Stimulated activated CD8-positive, alpha-beta memory T cell treated with anti-CD3 and anti-CD28 coated beads, Interleukin-15, amount 100 ng/mL, for 24 hours (primary cell): ENCODE measurements around the gene MYH15.
"Not testable (repeated sequence)": the region's sequence is repeated elsewhere in the genome, so short reads cannot be mapped to it uniquely, and the experiment has no call there.

Experiments
- DNase-seq: peaks from one replicate; pipeline ENCODE4 v3.0.0-alpha.2; 2020; ENCODE audit warnings: low read depth

Gene MYH15

DNA sequence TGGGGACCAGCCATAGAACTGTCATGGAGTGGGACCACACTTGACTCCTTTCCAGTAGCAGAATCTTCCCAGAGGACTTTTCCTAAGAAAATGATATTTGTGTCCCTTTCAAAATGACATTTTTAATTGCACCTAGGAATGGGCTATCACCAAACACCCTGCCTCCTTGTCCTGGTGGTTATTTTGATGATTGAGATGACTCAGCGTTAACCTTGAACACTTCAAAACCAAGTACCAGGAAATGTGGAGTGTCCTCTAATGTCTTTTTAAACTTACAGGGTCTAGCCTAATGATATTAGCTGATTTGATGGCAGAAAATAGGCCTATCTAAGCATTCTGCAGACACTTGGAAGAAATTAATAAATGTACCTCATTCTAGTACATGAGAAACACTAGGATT is 123.3 kb downstream of the MYH15 start:
- no peak for DNase-seq

DNA sequence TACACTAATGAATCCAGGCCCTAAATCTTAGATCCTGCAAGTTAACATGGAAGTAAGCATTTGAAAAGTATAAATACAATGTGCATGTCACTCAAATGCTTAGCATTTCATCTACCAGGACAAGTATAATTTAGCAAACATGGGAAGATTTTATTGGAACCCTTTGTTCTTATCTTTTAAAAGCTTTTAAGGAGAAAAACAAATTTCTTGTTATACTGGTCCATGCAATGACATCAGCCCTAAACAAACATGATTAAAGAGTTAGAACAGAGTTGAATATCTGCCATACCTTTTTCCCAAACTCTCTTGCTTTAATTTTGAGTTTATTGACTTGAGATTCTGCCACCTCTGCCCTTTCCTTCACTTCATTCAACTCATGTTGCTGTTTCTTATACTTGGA is 127.1 kb downstream of the MYH15 start:
- DNase-seq: no peak

DNA sequence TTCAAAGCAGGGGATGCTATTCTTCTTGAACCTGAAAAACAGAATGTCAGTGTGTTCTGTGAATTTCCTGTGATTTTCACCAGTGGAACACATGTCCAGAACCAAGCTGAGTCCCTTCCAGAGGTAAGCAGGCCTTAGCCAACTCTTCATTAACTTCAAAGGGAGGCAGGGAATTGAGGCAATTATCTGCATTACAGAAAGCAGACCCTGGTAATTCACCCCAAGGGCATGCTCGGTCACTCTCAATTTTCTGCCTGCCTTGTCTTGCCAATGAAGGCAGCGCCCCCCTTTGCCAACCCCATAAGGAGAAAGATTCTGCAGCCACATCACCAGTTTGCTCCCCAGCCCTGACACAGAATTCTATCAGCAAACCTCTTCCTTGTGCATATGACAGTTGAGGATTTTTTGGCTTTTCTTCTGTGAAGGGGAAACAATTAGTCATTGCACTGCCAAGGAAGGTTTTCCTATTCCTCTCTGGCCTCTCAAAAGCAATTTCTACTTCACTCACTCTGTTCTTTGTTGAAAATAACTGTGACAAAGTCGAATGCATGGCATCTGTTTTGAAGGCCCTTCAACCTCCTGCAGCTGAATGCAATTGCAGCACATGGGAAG is 128.8 kb downstream of the MYH15 start:
- DNase-seq: no peak

DNA sequence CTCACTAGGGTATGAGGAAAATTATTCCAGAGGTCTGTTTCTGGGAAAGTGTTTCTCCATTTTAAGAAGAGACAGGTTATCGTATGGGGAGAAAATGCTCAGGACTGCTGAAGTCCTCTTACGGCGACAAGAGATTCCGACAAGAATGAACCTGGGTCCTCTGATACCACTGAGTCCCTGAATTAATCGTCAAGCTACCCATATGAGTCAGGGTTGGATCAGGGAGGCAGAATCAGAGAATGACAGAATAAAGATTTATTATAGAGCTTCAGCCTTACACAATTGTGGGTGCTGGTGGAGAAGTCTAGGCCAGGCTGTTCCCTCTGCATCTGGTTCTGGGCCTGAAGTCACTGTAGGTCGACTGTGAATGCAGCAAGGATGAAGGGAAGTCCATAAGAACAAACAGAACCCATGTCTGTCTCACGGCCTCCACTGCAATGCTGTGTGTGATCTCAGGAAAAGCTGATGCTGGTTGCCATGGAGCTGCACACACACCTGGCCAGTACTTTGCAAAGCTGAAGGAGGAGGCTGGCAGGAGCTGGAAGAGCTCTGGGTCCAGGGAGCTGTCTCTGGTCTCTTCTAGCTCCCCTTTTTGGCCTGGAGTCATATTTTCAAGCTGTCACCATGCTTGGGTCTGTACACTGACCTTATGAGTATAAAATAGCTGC is 130.1 kb downstream of the MYH15 start:
- DNase-seq: no peak

DNA sequence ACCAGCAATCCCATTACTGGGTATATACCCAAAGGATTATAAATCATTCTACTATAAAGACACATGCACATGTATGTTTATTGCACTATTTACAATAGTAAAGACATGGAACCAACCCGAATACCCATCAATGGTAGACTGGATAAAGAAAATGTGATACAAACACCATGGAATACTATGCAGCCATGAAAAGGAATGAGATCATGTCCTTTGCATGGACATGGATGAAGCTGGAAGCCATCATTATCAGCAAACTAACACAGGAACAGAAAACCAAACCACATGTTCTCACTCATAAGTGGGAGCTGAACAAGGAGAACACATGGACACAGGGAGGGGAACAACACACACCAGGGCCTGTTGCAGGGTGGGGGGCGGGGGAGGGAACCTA is 131.4 kb downstream of the MYH15 start:
- DNase-seq: not testable (repeated sequence)

DNA sequence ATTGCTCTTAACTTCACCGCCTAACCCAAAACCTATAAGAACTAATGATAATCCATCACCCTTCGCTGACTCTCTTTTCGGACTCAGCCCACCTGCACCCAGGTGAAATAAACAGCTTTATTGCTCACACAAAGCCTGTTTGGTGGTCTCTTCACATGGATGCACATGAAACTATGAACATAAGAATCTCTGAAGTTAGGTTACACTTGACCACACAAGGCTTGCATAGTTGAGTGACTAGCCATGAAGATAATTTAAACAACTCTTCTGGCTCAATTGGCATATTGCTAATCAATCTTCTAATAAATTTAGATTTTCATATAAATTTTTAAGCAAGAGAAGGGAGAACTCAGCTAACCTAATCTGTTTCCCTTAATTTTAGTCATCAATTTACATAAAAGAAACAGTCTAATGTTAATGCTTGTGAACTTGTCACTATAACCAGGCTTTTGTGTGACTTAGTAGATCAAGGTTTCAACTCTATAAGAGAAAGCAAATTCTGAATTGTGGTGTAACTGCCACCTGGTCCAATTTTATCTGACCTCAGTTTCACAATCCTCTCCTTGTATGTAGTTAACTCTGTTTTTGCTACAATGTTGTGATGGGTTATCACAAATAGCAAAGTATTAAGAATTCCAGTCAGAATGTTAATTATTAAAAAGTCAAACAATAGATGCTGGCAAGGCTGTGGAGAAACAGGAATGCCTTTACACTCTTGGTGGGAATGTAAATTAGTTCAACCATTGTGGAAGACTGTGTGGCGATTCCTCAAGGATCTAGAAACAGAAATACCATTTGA is 132.0 kb downstream of the MYH15 start:
- no peak for DNase-seq

DNA sequence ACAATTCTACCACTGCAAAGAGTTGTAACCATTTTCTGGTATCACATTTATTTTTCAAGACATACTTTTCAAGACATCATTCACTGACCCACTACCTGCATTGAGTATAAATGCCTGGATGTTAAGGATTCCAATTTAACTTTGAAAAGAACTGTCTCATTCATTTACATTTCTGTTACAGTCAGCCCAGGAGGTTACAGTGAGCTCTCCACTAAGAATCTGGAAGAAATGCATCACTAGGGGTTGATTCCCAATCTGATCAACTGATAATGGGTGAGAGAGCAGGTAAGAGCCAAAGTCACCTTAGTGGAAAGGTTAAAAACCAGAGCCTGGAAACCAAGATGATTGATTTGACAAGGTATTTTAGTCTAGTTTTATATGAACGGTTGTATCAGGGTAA is 133.0 kb downstream of the MYH15 start:
- no peak for DNase-seq

DNA sequence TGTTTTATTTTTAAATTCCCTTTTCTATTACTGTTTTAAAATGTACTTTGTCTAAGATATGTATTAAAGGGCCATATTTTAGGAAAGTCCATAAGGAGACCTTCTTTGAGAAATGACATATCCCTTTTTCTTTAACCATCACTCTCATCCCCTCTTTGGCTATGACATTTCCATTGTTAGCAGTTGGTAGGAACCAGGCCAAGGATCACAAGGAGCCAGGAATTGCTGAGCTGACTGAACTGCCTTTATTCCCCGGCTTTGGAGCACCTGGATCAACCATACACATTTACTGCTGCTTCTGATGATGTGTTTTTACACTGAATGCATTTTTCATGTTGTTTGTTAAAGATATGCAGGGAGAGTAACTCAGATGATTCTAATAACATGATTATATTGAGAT is 134.4 kb downstream of the MYH15 start:
- no peak for DNase-seq

DNA sequence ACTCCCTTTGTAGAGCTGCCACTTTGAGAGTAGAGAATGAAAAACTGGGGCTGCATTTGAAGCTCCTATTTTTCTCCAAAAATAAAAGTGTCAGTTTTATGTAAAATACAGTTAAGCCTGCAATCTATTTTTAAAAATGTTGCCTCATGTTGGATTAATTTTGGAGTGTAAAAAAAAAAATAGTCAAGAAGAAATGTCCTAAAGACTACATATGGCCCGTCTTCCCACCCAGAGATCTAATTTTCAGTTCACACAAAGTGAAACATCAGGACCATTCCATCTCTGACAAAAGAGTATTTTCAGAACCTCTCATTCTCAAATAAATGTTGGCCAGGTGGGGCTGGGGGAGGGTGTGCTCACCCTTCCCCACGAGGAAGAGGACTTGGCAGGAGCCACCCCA is 151.4 kb downstream of the MYH15 start:
- DNase-seq: no peak

DNA sequence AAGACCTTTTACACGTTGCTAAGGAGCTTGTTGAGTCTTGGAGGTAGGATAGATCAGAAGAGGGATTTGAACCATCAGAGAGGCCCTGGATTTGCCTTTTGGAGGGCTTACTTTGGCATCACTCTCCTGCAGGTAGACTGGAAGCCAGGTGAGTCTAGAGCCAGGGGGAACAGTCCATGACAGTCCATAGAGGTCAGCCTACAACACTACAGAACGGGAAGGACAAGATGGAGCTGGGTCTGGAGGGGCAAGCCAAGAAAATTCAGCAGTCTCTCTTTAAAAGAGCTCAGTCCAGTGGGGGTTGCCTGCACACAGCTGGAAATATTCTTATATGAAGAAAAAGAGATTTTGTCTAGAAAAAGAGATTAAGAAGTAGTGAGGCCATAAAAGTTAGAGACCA is 153.4 kb downstream of the MYH15 start:
- DNase-seq: no peak

DNA sequence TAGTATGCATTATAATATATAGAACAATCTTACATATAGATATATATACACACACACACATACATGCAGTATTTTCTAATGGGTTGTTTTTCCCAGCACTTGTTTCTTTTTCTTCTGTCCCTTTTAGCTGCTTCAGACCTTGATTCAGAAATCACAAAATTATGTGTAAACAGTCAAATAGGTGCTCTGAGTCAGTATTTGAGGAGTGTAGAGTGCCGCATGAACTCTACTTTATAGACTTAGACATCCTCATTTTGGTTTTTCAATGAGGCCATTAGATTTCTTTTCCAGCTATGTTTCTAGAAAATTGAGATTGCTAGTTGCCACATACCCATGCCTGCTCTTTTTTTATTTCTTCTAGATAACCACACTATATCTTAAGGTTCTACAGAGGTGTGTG is 155.8 kb downstream of the MYH15 start:
- no peak for DNase-seq

DNA sequence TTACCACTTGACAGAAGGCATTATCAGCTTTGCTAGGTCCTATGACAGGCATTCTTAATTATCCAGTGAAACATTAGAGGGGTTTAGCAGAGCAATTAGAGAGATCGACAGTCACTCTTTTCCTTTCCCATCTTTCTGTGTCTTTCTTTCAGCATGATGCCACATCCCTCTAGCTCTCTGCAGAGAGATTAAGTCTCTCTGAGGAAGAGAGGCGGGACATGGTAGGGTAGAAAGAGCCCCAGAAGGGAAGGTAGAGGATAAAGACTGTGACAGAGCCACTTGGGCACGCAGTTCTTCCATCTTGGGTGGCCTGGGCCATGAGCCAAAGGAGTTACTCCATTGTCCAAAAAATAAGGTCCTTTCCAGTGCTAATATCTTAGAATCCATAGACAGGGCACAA is 158.2 kb downstream of the MYH15 start:
- DNase-seq: no peak

DNA sequence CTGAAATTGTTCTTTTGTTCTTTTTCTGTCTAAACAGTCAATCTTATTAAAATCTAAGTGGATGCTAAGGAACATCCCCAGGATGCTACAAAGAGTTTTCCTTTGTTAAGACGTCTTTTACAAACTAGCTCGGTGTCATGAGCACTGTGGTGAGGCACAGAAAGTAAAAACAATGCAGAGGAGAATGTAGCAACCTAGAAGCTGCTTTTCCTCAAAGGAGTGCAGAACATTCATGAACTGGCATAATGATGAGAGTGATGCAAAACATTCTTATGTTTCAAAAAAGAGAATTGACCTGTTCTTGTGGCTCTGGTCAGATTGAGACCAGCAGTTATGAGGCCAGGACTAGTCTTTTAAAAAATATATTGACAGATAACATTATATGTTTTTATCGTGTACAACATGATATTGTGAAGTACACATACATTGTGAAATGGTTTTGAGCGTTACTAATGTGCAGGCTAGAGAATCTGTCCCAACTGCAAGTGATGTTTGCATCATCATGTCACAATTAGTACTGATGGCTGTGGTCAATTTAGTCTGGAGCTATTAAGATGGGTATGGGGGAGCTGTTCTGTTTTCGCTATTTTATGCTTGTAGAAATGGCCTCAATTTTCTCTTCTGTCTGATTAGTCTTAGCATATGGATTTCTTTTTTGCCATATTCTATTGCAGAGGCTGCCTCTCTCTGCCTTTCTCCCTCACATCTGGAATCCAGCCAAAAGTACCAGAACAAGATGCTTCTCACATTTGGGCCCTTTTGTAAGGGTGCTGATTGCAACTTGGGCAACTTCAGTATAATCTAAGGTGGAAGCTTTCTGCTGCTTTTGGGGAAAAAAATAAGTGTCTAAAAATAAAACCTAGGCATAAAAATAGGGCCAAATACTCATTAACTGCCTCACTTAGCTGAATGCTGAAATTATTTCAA is 163.8 kb downstream of the MYH15 start:
- DNase-seq: no peak

DNA sequence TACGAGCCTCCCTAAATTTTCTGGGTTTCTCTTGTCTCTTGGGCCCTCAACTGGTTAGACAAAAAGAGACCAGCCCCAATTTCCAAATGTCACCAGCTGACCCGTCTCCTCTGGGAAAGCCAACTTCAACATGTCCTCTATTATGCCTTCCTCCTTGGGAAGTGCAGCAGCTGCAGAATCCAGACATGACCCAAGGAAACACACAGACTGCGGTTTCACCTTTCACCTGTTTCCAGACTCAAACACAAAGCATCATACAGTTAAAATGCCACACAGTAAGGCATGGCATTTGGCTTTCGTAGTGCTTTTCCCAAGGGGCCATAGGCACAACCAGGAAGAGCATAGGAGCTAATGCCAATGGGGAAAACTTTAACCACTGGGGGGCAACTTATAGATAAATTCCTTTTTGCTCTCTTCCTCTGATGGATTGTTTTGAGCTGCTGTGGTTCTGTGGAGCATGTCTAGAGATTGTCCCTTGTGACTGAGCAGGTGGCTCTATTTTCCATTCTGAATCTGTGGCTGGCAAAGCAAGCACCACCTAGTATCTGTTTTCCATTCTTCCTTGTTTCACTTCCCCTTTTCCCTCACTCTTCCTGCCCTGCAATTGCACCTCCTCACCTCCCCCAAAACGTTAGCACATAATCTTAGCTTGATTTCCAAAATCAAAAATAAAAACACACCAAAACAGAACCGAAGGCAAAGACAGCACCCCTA is 164.7 kb downstream of the MYH15 start:
- no peak for DNase-seq

DNA sequence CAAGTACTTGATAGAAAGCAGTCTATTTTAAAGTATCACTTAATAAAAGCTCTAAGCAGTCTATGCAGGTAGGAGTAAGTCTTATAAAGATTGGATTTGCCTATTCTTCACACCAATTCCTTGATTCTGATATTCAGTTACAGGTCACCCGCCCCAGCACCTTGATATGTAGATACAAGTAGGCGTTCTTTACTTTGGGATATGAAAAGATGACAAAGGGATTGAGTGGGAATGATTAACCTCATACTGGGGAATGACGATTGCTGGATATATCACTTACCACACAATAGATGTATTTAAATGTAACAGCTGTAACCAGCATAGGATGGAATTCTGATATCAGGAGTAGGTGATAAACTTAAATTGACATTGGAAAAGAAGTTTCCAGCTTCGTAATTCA is 166.9 kb downstream of the MYH15 start:
- no peak for DNase-seq

DNA sequence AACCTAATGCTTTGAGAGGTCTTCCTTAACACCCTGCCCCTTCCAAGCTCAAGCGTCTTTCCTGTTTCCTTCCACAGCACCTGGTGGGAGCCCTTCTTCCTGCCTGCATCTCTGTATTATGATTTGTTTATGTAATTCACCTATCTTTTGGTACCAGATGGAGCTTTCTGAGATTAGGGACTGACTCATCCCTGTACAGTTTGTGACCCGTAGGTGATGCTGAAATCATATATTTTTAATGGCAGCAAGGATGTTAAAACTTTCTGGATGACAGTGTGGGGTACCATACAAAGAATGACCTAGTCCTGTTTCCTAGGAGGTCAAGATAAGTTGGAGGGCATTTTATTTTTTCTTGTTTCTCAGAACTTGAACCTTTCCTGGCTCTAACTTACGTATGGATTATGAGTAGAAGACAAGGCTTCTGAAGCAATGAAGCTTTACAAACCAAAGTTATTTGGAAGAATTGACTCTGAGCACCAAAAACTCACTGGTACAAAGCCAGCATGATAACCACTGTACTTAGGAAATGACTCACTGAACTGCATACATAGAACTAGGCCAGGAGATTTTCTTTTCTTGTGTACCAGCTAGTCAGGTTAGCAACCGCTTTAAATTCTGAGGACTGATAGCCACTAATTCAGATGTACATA is 167.4 kb downstream of the MYH15 start:
- no peak for DNase-seq

DNA sequence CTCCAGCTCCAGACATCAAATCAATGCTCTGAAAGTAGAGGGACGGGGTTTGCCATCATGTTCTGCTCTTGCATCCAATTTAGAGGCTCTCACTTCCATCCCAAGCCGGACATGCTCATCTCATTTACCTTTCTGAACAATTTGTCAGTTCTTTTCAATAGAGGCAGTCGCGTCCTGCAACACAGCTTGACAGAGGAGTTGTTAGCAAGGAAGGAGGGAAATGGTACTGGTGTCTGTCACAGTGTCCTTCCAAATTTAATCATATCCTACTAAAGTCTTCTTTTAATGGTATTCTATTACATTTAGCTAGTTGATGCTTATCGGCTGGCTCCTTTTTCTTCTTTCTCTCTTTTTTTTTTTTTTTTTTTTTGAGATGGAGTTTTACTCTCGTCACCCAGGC is 168.5 kb downstream of the MYH15 start:
- DNase-seq: no peak

DNA sequence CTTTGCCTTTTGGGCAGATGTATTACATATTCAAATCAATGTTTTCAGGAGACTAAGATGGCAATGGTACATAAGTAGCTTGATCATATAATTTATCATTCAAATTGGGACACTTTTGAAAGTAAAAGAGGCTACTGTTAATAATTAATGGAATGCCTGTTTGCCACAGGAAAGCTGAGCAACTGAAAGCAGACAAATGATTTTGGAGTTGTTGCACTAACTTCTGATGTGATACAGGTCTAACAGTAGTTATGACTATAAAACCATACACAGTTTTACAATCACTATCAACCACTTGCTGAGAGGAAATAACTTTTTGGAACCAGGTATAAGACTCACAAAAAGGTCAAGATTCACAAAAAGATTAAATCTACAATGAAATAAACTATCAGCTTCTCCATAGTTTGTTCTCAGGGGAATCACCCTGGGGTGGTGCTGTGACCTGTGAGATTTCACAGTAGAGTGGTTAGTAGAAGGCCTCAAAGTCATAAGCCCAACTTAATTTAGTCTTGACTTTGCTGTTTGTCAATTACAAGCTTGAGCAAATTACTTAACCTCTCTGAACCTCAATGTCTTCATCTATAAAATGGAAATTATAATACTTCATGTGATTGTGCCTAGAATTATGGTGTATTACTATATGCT is 171.4 kb downstream of the MYH15 start:
- no peak for DNase-seq

DNA sequence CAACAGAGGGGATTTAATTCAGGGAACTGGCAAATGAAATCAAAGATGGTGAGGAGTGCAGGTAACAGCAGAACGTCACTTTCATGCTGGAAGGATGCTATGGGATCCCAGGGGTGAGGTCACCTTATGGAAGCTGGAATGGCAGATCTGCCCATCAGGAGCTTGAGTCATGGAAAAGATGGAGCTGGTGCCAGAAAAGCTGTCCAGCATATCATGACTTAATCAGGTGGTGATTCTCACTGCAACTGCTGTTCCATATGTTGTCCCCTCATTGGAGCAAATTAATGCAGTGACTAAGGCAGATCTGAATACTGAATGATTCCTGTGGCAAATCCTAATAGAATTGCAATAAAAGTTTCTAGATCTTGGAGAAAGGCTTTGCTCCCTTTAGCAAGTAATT is 175.7 kb downstream of the MYH15 start:
- no peak for DNase-seq

DNA sequence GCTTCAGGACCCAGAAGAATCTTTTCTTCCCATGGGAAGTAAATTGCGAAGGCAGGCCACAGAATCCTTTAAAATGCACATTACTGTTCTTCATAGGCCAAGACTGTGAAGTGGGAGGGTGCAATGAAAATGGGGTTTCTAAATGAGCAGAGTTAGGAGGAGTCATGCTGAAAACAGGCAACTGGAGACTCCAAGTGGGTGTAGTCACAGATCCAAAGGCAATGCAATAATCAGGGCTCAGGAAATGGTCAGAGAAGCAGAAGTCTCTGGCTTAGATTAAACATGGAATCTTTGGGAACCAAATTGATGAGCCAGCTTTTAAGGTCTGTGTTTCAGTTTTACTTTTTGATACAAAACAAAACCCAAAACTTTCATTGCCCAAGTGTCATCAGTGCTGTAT is 176.4 kb downstream of the MYH15 start:
- DNase-seq: no peak

DNA sequence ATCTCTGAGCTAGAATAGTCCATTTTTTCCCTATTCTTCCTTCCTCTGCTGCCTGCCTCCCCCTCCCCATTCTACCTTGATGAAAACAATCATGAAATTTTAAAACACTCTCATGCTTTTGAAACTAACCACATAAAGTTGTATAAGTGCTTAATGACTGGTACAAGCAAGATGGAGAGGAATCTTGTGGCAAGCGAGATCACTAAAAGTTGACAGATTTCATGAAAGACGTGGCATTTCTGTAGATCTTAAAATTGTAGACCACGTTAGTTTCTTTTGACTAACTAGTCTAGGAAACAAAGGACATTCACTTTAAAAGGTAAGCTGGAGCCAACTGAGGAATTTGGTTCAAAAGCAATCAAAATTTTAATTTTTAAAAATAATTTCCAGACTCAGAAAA is 178.6 kb downstream of the MYH15 start:
- no peak for DNase-seq
